ENCODE data around the gene LY6G5B. TPM values are rescaled to one million over a fixed set of nuclear protein-coding genes. Genes with fewer than 3 reads are reported as not detected.

LY6G5B gene
- total RNA-seq, 1 donor from 2014 or later, result 2.8 TPM

DNA sequence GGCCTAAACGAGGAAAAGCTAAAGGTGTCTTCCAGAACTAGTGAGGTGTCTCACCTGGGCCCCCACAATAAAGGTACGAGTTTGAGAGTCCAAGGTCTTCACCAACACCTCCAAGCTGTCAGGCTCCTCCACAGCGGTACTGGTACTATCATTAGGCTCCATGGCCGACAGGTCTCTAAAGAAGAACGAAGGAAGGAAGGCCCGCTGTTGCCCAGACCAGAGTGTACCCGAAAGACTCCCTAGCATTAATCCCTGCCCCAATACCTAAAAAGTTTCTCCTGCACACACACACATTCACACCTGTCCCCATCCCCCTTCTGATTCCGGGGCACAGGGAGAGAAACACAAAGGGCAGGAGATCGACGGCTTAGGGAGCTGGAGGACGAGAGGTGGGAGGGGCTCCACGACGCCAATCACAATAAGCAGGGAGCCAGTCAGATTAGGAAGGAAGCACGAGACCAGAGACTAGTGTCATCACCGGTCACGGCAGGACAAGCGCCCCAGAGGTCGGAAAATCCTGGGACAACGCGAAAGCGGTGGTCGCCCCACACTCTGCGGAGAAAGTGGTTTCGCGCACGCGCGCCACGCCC lies 18.1 kb upstream of the LY6G5B start:
- peaks cover 10% of the 10 kb centered on the region for H3K27me3 Mint-ChIP-seq (ENCODE audit: insufficient read depth, low read depth)
- peak overlapping the region; percentile 85 for H3K4me3 ChIP-seq
- peaks cover 11% of the 10 kb centered on the region for H3K4me1 ChIP-seq
- H3K4me1 Mint-ChIP-seq, result peaks cover 33% of the 10 kb centered on the region
- peaks cover 48% of the 10 kb centered on the region for H3K79me2 ChIP-seq (ENCODE audit: low read depth)
- H3K9me3 Mint-ChIP-seq, result no peaks in the 10 kb centered on the region
- peak overlapping the region; percentile 88 for H3K4me2 ChIP-seq
- H3K36me3 ChIP-seq, result peaks cover 5% of the 10 kb centered on the region
- H3K27ac ChIP-seq, result peak overlapping the region; percentile 98
- peak overlapping the region; percentile 69 for H2AFZ ChIP-seq (replicated peaks)
- peaks cover 37% of the 10 kb centered on the region for H3K36me3 Mint-ChIP-seq
- H4K20me1 ChIP-seq (ENCODE audit: low read depth), result peaks cover 18% of the 10 kb centered on the region
- H3K27ac Mint-ChIP-seq, result peak overlapping the region; percentile 98
- TF ChIP-seq EZH2phosphoT487 (IDR thresholded peaks at IDR 0.05) (no peak), EZH2 (IDR thresholded peaks at IDR 0.05) (no peak)
- TF ChIP-seq, protein P1, sequence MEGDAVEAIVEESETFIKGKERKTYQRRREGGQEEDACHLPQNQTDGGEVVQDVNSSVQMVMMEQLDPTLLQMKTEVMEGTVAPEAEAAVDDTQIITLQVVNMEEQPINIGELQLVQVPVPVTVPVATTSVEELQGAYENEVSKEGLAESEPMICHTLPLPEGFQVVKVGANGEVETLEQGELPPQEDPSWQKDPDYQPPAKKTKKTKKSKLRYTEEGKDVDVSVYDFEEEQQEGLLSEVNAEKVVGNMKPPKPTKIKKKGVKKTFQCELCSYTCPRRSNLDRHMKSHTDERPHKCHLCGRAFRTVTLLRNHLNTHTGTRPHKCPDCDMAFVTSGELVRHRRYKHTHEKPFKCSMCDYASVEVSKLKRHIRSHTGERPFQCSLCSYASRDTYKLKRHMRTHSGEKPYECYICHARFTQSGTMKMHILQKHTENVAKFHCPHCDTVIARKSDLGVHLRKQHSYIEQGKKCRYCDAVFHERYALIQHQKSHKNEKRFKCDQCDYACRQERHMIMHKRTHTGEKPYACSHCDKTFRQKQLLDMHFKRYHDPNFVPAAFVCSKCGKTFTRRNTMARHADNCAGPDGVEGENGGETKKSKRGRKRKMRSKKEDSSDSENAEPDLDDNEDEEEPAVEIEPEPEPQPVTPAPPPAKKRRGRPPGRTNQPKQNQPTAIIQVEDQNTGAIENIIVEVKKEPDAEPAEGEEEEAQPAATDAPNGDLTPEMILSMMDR (IDR thresholded peaks at IDR 0.05), result no peak
- peak; percentile 90 for DNase-seq (ENCODE audit: low spot score)
- no peaks in the 10 kb centered on the region for H3K27me3 ChIP-seq
- H3K9ac ChIP-seq, result peak overlapping the region; percentile 82
- peak overlapping the region; percentile 99 for H3K4me3 Mint-ChIP-seq
- H3K9me3 ChIP-seq (ENCODE audit: low read depth), result no peaks in the 10 kb centered on the region
- peaks cover 39% of the 10 kb centered on the region for H3F3A ChIP-seq (ENCODE audit: low read depth)

DNA sequence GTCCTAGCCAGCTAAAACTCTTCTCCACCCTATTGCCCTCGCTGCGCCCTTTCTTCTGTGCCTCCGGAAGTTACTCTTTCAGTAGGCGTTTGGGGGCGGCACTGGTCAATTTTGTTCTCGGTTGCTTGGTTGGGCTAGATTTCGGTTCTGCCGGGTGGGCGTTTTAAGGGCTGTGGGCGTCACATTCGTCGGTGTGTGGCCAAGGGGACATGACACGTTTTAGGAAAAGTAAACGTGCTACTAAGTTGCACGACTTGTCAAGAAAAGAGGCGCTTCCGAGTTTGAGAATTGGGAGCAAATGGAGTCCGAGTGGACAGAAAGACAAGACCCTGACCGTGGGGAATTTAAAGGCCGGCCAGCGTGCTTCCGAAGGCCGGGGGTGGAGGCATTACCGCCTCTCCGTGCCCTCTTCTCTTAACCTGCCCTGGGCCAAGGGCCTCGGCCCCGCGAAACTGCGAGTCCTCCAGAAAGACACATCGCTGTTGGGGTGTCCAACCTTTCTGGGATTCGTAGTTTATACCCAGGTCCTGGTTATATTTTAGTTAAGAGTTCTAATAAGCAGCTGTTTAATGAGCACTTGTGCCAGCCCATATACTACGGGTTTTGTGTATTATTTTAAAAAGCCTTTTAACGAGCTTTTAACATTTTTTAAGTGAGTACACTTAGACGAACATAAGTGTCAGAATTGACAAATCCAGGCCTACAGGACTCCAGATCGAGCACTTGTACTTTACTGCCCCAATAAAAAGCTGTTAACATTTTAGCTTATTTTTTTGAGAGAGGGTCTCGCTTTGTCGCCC lies 16.7 kb upstream of the LY6G5B start:
- Histone ChIP-seq H3K27me3 (no peaks in the 10 kb centered on the region), H4K20me1 (ENCODE audit: low read depth) (peaks cover 18% of the 10 kb centered on the region), H3K27ac (peak overlapping the region; percentile 98), H3K4me1 (peaks cover 11% of the 10 kb centered on the region), H3K4me3 (peak overlapping the region; percentile 85), H3K36me3 (peaks cover 5% of the 10 kb centered on the region), H3K79me2 (ENCODE audit: low read depth) (peaks cover 55% of the 10 kb centered on the region), H3K9me3 (ENCODE audit: low read depth) (no peaks in the 10 kb centered on the region), H3K9ac (peak overlapping the region; percentile 82), H3F3A (ENCODE audit: low read depth) (peaks cover 39% of the 10 kb centered on the region), H2AFZ (replicated peaks) (peak overlapping the region; percentile 69), H3K4me2 (peak overlapping the region; percentile 88)
- peak; percentile 25 for TF ChIP-seq EZH2 (IDR thresholded peaks at IDR 0.05)
- no peak for TF ChIP-seq EZH2phosphoT487 (IDR thresholded peaks at IDR 0.05)
- TF ChIP-seq, protein P1 (IDR thresholded peaks at IDR 0.05), result peak; percentile 26
- Mint-ChIP-seq H3K36me3 (peaks cover 34% of the 10 kb centered on the region), H3K9me3 (no peaks in the 10 kb centered on the region), H3K27ac (peak overlapping the region; percentile 100), H3K27me3 (ENCODE audit: insufficient read depth, low read depth) (peaks cover 11% of the 10 kb centered on the region), H3K4me3 (peak overlapping the region; percentile 99), H3K4me1 (peaks cover 41% of the 10 kb centered on the region)
- DNase-seq (ENCODE audit: low spot score), result peak; percentile 96

DNA sequence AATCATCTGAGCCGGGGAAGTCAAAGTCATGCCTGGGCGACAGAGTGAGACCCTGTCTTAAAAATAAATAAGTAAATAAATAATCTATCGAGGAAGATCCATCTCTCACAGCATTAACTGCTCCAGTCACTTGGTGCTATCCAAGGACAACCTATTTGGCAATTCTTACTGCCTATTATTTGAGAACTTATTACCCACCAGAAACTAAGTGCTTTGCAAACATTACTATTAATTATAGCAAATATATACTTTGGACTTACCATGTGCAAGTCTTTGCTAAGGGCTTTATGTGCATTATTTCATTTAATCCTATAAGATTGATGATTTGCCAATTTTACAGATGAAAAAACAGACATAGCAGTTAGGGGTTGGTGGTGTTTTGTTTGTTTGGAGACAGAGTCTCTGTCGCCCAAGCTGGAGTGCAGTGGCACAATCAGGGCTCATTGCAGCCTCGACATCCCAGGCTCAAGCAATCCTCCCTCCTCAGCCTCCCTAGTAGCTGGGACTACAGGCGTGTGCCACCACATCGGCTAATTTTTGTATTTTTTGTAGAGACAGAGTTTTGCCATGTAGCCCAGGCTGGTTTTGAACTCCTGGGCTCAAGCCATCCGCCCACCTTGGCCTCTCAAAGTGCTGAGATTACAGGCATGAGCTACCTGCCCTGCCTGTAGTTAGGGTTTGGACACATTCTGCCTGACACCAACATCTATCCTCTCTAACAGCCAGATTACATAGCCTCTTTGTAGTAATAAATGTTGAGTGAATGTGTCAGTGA lies 15.0 kb upstream of the LY6G5B start:
- Histone ChIP-seq H3K4me3 (no peak overlapping the region), H3K27ac (no peak overlapping the region), H4K20me1 (ENCODE audit: low read depth) (peaks cover 15% of the 10 kb centered on the region), H3K4me2 (no peak overlapping the region), H3K79me2 (ENCODE audit: low read depth) (peaks cover 60% of the 10 kb centered on the region), H3K27me3 (no peaks in the 10 kb centered on the region), H3K36me3 (peaks cover 5% of the 10 kb centered on the region), H3K9ac (no peak overlapping the region), H2AFZ (replicated peaks) (no peak overlapping the region), H3K9me3 (ENCODE audit: low read depth) (no peaks in the 10 kb centered on the region), H3F3A (ENCODE audit: low read depth) (peaks cover 39% of the 10 kb centered on the region), H3K4me1 (peaks cover 20% of the 10 kb centered on the region)
- H3K4me3 Mint-ChIP-seq, result no peak overlapping the region
- H3K27me3 Mint-ChIP-seq (ENCODE audit: insufficient read depth, low read depth), result peaks cover 12% of the 10 kb centered on the region
- peaks cover 50% of the 10 kb centered on the region for H3K4me1 Mint-ChIP-seq
- H3K36me3 Mint-ChIP-seq, result peaks cover 29% of the 10 kb centered on the region
- no peak overlapping the region for H3K27ac Mint-ChIP-seq
- TF ChIP-seq, protein P1 (IDR thresholded peaks at IDR 0.05), result no peak
- TF ChIP-seq EZH2phosphoT487 (IDR thresholded peaks at IDR 0.05), result no peak
- no peak for TF ChIP-seq EZH2 (IDR thresholded peaks at IDR 0.05)
- no peak for DNase-seq (ENCODE audit: low spot score)
- H3K9me3 Mint-ChIP-seq, result no peaks in the 10 kb centered on the region

Measured in neural progenitor cell (in vitro differentiated cells).